HG03095 (cell line): Measurements from ENCODE around the gene SYNDIG1.

ENCODE experiments used
- ATAC-seq: cut with Tn5 transposase; IDR thresholded peaks from one replicate; pipeline ENCODE4 v1.9.1; 2021; ENCODE audit warnings: moderate library complexity; ENCODE audit not compliant: unreplicated experiment

The SYNDIG1 gene

DNA sequence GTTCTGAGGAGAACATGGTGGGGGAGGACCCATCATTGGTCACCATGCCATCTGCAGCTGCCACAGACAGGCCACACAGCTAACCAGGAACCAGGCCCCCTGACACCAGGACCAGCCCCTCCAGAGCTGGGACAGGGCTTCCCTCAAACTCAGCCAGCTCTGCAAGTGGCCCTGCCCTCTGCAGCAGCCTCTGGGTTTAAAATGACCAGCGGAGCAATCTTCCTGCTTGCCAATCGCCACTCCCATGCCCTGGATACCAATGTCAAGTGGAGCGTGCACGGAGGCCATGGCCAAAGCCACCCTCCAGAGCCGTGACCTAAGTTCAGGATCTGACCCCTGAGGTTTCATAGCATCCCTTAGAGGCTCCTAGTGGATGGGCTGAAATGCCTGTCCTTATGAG is 199.4 kb downstream of the SYNDIG1 start:
- no peak for ATAC-seq

DNA sequence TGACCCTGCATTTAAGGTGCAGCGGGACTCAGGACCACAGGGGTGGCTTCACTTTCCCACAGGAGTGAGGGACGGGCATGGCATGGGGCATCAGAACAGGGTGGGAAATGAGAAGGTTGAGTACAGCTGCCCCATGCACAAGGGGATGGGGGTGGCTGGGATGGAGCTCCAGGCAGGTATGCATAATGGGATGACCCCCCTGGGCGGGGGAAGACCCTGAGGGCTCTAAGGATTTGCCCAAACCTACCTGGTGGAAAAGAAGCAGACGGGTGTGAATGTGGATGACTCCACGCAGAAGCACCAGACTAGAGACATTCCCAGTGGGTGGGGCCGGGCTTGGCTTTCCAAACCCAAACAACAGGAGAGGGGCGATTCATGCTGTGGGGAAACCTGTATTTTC is 200.3 kb downstream of the SYNDIG1 start:
- ATAC-seq, result no peak

DNA sequence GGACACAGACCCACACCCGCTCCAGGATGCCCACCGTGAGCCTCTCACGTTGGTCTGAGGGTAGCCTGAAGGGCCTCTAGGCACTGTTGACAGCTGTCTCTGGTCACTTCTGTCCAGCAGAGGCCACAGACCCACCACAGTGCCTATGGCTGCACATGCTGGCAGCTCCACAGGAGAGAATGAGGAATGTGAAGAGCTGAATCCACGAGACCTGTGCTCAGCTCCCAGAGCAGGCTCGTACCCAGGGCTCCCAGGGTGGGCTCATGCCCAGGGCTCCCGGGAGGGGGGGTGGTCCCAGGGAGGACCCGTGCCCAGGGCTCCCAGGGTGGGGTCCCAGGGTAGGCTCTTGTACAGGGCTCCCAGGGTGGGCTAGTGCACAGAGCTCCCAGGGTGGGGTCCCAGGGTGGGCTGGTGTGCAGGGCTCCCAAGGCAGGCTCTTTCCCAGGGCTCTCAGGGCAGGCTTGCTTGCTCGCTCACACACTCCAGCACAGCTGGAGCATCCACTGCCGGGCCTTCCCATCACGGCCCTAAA is 201.0 kb downstream of the SYNDIG1 start:
- ATAC-seq, result no peak

DNA sequence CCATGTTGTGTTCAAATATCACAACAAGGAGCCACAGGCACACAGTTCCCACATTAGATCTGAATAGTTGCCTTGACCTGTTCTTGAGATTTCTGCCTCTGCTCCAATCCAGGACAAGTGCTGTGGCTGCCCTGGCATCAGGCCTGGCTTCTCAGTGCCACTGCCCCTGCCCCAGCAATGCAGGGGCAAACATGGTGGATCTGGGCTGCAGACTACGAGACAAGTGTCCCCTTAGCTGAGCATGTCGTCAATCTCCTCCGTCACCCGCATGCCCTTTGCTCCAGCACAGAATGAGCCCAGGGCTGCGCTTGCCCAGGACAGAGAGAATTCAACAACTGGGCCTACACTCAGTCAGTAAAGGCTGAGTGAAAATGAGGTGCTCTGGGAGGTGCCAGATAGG is 201.6 kb downstream of the SYNDIG1 start:
- no peak for ATAC-seq

DNA sequence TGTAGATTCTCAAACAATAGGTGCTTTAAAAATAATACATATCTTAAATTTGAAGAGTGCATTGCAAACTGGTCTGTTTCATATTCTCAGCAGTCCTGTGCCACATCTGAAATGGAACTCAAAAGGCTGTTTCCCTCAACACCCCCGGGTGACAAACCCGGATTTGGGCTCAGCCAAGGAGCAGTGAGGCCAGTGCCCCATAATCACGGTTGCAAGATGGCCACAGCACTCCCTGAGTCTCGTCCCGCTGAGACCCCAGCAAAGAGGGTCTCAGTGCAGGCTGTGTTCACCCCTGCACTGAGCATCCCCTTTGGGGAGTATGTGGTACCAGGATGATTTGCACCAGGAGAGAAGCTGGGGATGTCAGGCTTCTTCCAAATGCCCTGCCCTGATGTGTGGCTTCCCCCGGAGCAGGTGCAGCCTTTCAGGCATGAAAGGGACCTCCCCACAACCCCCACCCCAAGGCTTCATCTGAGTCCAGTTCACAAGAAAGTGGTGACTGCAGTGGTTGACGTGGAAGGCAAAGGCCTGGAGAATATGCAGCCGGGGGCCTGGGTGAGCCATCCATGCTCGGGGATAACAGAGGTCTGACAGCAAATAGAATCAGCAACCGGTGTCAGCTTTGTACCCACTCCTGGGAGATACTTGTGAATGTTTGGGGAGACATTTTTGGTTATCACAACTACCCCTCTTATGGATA is 202.9 kb downstream of the SYNDIG1 start:
- no peak for ATAC-seq

DNA sequence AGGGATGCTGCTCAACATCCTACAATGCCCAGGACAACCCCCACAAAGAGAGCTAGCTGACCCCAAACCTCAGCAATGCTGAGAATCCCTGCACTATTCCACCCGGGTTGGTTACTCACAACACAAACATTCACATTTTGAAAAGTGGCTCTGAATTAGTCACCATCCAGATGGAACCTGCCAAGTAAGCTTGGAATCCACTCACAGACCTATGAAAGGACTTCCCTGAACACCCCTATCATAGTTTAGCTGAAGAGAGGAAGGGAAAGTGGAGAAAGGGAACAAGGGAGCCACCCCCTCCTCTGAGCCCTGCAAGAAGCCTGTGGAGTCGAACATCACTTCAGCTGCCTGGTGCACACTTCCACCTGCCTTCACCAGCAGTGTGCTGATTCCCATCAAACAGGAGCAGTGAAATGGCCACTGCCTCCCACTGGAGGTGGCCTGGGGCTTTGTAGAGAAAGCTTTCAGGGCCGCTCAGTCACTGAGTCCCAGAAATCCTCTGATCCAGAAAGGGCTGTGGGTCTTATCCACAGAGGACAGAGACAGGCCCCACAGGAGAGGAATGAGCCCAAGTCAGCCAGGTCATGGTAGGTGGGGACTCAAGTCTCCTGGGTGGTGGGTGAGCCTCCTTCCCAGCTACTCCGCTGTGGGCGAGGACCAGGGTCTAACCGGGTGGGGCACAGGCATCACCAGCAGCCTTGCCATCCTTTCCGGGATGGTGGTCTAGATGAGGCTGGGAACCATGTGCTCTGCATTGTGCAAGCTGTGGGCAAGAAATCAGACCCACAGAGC is 203.7 kb downstream of the SYNDIG1 start:
- ATAC-seq, result no peak

DNA sequence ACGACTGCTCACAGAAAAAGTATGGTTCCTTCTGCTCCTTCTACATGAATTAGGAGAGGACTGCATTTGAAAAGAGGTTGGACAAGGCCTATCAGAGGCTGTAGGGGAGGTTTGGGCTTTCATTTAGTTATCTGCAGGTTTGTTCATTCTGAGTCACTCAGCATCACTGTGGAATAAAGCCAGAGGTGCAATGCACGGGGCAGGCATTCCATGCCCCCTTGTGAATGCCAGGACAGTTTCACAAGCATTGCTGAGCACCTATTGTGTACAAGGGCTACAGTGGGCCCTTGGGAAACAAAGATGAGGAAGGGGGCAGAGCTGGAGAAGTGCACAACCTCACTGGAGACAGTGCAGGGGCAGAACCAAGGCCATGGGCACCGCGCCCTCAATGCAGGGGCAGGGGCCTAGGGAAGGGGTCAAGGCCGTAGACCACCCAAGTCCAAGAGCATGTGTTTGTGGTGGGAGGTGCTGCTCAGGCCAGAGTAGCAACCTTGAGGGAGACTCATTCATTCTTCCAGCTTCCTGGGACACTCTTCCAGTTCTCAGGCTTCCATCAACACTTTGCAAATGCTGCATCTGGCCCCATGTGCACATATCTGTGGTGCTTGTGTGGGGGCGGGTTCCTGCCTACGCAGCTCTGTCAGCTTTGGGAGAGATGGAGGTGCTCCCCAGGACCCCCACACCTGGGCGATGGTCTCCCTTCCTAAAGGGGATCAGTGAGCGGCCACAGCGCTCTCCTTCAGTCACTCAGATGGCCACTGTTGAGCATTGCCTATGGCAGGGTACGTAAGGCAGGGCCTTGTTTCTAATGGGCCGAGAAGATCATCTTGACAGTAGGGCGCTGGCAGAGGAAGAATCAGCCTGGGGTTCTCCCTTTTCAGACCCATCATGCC is 204.5 kb downstream of the SYNDIG1 start:
- no peak for ATAC-seq

DNA sequence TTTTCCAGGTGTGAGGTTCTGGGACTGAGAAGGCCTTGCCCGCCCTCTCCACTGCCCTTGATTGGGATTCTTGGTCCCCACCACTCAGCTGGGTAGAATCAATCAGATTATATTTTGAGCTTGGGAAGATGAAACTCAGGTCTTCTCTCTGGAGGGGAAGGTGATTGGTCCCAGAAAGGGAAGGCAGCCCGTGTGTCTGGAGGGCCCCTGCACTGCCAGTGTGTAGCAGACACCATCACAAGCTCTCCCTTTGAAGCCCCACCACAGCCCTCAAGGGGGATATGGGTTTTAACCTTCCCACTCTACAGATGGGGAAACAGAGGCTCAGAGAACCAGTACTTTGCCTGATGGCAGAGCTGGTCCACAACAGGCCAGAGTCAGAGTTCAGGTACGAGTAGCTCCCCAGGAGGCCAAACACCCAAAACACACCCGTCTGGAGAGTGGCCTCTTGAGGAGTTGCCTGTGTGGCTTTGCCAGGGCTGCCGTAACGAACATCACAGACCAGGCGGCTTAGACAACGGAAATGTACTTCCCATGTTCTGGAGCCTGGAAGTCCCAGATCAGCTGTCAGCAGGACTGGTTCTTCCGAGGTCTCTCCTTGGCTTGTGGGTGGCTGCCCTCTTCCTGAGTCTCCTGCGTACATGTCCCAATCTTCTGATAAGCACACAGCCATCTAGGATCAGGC is 205.6 kb downstream of the SYNDIG1 start:
- ATAC-seq, result no peak

DNA sequence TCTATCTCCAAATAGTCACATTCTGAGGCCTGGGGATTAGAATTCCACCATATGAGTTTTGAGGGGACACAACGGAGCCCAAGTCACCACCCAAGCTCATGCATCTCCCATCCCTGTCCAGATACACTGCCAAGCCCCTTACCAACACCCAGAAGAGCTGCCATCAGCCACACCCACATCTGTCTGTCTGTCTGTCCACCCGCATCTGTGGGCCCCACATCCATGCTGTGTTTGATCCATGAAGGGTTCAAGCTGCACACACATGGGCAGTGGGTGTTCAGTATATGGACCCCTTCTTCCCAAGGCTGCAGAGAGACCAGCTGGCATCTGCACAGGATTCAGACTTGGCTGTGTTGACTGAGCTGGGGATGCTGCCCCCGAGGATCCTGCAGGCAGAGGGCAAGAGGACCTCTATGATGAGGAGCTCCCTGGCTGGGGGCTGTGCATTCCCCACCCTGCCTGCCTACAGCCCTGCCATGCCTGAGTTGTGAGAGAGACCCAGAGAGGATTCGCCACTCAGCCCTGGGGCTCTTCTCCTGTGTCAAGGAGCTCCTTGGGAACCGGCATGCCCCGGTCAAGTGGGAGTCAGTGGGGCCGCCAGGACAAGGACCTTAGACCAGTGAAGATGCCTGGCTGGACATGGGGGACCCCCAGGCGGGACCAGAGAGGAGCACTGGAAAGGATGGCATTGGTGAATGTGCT is 206.4 kb downstream of the SYNDIG1 start:
- no peak for ATAC-seq

DNA sequence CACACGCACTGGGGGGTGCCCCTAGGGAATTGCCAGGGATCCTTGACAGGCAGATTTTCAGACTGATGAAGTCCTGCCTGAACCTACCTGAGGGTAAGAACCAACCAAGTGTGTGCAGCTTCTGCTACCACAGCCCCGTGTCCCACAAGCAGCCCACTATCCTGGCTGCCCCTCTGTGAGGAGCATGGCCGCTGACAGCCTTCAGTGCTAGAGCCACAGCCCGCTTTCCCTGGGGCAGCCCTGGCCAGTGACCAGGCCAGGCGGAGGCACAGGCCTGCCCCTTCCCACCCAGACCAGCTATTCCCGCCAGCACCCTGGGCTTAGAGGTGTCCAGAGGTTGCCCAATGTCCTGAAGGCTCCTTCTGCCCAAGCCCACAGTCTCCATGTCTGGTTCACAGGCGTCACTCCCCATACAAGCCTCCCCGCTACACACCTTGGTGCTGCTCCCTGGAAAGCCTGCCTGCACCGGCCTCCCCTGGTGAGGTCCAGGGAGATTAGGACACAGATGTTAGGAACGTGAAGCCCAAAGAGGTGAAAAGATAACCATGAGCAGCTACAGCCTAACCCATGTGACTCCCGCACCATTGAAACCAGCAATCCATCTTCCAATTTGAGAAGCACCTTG is 207.0 kb downstream of the SYNDIG1 start:
- ATAC-seq, result no peak

DNA sequence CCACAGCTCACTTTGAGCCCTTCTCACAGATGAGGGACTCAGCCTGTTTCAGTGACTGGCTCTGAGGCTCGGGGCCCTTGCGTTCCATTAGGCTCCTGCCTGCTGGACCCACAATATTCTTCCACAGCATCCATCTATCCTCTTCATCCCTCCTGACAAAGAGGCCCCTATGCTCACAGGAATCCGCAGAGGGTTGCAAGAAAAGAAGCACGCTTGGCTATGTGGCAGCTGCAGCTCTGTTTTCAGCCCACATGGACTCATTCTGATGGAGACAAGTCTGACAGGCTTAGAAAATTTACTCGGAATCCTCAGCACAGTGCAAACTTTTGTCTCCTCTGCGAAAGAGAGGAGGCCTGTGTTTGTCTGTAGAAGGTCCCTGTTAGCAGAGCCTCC is 207.5 kb downstream of the SYNDIG1 start:
- no peak for ATAC-seq

DNA sequence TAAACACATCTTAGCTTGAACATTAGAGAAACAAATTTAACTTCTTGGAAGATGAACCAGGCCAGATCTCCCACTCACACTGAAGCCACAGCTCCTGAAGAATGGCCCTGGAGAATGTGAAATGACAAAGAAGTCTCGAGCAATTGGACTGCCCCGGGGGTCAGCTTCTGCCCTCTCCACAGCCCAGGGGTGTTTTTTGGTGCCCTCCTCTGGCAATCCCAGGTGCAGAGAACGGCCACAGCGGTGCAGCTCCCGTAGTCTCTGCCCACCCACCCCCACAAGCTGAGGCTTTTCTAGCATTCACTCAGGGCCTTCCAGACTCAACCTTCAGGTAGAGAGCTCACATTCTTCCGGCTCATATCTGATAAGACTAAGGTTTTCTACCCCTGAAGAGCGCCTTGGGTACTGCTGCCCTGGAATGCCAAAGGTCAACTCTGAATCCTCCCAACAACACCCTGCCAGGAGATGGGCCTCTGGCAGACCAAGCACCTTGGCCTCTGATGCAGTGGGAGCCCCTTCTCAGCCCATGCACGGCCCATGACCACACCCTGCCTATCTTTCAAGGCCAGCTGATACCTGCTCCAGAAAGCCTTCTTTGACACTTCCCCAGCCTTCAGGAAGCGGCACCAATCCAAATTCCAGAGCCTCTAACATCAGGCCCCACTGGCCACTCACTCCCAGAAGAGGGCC is 208.3 kb downstream of the SYNDIG1 start:
- ATAC-seq, result no peak

DNA sequence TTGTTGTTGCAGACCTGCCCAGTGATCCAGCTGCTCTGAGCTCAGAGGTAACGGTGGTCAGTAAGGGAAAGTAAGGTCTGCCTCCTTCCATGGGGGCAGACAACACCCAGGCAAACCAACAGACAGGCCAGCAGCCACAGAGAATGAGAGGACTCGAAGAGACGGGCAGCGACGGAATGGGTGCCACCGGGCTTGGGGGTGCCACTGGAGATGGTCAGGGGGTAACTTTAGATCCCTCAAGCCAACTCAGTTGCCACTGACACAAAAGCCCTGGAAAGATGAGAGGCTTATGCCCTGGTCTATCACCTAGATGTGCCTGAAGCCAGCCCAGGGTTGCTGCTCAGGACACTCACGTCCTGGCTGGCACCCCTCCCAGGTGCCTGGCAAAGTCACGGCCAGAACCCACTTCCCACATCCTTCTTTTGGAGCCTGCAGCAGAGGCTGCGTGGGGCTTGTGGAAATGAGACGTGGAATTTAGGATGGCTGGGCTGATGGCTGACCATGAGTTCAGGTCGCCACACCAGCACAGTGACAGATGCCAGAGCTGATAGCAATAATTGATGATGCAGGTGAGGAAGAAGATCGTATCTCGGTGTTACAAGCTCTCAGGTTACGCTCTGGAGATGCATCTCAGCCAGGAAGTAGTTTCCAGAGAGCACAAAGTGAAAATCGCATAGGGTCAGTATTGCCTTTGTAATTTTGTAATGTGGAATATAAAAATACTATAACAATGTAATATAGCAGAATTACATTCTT is 209.1 kb downstream of the SYNDIG1 start:
- no peak for ATAC-seq

DNA sequence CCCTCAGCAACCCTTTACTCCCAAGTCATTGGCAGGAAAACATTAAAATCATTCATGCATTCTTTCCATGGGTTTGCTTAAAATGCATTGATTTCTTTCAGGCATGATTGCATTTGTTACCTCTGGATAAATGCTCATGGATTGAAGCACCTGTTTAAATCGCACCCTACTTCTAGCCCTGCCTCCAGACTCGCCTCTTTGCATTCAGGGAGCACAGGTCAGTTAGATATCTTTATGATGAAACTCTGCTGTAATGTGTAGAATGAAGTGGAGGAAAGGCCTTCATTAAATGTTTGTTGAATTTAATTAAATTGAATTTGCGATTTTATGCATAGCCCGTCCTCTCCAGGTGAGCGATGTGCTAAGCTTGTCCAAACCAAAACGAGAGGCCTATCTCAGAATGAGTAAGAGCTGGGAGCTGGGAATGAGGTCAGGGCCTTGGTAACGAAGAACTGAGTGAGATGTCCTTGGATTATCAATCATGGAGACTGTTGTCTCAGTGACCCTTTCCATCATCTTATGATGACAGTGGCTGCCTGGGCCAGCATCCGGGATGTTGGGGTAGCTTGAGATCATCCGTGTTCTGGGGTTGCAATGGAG is 210.1 kb downstream of the SYNDIG1 start:
- ATAC-seq, result no peak

DNA sequence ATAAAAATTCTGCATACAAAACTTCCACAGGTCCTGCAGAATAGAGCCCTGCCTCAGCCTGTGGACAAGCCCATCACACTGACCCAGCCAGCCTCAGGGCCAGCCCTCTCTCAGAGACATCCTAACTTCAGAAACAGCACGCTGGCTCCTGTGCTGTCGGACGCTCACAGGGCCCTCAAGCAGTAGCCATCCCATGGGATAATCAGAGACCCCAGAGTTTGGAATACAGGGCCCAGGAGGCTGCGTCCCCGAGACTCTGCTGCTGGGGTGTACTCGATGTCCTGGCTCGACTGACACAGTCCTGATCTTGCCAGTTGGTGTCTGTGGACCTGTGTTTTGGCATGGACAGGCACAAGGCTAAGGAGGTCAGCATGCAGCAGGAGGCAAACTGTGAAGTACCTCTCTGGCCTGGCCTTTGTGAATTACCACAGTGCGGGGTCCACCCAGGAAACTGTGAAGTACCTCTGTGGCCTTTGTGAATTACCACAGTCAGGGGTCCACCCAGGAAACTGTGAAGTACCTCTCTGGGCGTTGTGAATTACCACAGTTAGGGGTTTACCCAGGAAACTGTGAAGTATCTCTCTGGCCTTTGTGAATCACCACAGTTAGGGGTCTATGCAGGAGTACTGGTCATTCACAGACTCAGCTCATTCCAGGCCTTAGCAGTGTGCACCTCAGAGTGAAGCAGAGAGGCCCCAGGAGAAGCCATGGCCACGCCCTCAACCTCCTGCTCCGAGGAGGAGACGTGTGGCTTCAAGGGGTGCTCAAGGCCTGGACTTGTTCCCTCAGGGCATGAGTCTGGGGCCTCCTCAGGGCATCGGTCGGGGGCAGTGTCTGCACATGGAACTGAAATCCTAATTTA is 212.4 kb downstream of the SYNDIG1 start:
- ATAC-seq, result no peak

DNA sequence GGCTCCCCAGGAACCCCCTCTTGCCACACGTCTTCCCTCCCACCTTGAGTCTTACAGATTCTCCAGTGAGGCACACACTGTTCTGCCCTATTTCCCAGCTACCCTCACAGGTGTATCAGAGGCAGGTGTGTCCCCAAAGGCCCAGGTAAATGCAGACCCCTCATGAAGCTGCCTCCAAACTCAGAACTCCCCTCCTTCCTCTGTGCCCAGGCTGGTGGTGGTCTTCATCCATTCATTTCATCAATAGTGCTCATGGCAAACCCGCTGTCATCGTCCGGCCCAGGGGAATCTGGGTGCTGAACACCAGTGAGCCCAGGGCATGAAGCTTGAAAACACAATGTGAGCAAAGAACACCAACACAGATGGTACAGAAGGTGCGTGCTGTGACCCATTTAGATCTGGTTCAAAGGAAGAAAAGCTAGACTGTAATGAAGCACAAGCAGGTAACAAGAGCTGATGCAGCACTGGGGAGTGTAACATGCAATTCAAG is 213.1 kb downstream of the SYNDIG1 start:
- ATAC-seq, result no peak

DNA sequence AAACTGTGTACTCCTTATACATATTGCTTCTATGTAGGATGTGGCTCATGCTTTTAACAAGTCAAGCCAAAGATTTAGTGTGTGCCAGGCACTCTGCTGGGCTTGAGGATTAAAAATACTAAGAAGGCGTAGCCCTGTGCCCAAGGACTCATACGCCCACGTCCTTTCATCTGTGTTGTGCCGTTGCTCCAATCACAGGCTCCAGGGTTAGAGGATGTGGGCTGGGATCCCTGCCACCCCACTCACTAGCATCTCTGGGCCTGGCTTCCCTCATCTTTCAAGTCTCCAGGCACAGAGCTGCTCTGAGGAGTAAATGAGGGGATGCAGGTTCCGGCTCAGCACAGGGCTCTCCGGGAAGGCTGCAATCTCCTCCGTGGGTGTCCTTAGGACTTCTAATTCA is 214.2 kb downstream of the SYNDIG1 start:
- ATAC-seq, result no peak
